Measurements from ENCODE around the gene ZNF423.

The ZNF423 gene

DNA sequence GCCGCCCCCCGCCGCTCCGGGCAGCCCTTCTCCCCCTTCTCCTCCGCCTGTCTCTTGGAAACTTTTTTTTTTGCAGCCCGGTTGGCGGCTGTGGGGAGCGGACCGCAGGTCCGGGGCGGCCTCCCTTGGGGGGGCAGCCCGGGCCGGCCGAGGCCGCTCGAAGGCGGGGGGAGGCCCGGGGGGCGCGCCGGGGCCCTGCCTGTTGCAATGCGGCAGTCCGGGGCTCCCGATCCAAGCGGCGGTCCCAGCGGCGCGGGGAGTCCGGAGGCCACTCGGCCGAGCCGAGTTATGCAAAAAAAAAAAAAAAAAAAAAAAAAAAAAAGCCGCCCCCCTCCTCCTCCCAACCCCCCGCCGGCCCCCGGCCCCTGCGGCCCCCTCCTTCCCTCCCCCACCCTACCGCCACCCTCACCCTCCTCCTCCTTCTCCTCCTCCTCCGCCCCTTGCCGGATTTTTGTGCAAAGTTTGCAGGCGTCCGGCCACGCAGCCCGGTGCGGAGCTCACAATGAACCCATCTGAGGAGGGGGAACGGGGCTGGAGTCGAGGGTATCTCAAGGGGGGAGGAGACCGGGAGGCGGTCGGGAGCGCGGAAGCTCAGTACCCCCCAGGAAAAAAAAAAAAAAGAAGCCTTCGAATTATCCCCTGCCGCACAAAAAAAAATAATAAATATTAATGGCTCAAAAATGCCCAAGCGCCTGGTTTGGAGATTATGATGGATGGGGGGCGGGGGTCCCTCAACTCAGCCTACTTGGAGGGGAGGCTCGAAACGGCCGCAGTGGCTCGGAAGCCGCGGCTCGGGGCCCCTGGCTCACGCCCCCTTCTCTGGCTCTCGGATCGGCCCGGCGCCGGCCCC lies at the start of gene ZNF423:
TSS of gene ZNF423 (minus strand) at position 291 of the 850 bp plus-strand sequence. CDS start 338 bp downstream, outside the sequence.
- Histone ChIP-seq H3K36me3 (ENCODE audit: control insufficient read depth, insufficient read depth, low read length) (no peaks in the 10 kb centered on the region), H3K9ac (ENCODE audit: low read depth, low read length) (peak within 1 kb of the TSS; percentile 70; the same call in 1 of the 2 replicates), H3K4me3 (ENCODE audit: low read depth, low read length) (peak within 1 kb of the TSS; percentile 73), H3K9me3 (ENCODE audit: control insufficient read depth, insufficient read depth, low read length) (no peaks in the 10 kb centered on the region), H3K4me1 (ENCODE audit: control insufficient read depth, insufficient read depth, low read length) (peaks cover 33% of the 10 kb centered on the region), H3K27ac (ENCODE audit: low read depth, low read length) (peak within 1 kb of the TSS; percentile 90), H3K27me3 (ENCODE audit: control insufficient read depth, insufficient read depth, low read length) (peaks cover 35% of the 10 kb centered on the region)

DNA sequence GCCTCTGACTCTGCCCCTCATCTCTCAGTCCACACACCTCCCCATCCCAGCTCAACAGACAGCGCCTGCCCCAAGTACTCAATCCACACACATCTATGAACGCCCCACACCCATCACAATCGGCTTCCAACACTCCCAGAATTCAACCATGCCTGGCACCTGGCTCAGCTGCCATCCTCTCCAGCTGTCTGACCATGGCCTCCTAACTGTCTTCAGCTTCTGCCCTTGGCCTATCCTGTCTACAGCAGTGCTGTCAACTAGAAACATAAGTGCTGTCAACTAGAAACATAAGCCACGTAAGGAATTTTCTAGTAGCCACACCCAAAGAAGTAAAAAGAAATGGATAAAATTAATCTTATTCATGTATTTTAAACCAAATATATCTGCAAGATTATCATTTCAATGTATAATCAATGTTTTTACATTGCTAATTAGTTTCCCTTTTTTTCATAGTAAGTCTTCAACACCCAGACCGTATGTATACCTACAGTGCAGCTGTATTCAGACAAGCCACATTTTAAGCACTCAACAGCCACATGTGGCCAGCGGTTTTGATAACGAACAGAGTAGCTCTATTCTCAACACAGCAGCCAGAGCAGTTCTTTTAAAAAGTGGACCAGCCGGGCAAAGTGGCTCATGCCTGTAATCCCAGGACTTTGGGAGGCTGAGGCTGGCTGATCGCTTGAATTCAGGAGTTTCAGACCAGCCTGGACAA lies 48.6 kb upstream of the ZNF423 start:
- Histone ChIP-seq H3K4me3 (ENCODE audit: low read depth, low read length) (no peak overlapping the region), H3K9me3 (ENCODE audit: control insufficient read depth, insufficient read depth, low read length) (no peaks in the 10 kb centered on the region), H3K27me3 (ENCODE audit: control insufficient read depth, insufficient read depth, low read length) (no peaks in the 10 kb centered on the region), H3K27ac (ENCODE audit: low read depth, low read length) (no peak overlapping the region), H3K36me3 (ENCODE audit: control insufficient read depth, insufficient read depth, low read length) (no peaks in the 10 kb centered on the region), H3K4me1 (ENCODE audit: control insufficient read depth, insufficient read depth, low read length) (no peaks in the 10 kb centered on the region), H3K9ac (ENCODE audit: low read depth, low read length) (no peak overlapping the region)

DNA sequence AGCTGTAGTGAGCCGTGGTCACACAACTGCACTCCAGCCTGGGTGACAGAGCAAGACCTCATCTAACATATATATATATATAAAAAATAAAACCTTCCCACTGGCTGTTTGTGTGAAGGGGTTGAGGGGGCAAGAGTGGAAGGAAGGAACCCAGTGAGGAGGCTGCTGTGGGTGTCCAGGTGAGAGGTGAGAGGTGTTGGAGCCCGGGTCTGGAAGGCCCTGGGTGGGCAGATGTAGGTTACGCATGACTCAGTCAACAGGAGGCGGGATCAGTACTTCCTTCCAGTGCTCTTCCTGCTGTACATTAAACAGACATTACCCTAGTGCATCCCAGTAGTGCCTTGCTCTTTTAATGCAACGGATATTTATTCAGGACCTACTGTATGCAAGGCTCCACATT lies 47.0 kb upstream of the ZNF423 start:
- Histone ChIP-seq H3K9ac (ENCODE audit: low read depth, low read length) (no peak overlapping the region), H3K27me3 (ENCODE audit: control insufficient read depth, insufficient read depth, low read length) (no peaks in the 10 kb centered on the region), H3K4me3 (ENCODE audit: low read depth, low read length) (no peak overlapping the region), H3K36me3 (ENCODE audit: control insufficient read depth, insufficient read depth, low read length) (no peaks in the 10 kb centered on the region), H3K27ac (ENCODE audit: low read depth, low read length) (no peak overlapping the region), H3K9me3 (ENCODE audit: control insufficient read depth, insufficient read depth, low read length) (no peaks in the 10 kb centered on the region), H3K4me1 (ENCODE audit: control insufficient read depth, insufficient read depth, low read length) (no peaks in the 10 kb centered on the region)

DNA sequence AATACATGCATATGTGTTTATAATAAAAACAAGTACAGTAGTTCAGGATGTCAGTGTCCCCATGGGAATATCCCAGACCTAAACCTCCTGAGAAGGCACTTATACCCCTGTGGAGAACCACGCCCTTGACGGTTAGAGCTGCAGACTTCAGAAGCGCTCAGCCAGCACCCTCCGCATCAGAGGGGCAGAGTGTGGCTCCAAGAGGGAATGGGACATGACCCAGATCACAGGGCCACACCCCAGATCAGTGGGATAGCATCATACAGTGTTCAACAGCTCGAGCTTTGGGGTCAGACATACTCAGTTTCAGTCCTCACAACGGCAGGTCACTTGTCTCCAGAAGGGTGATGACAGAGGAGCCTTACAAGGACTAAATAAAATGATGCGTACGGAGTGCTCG lies 45.8 kb upstream of the ZNF423 start:
- Histone ChIP-seq H3K36me3 (ENCODE audit: control insufficient read depth, insufficient read depth, low read length) (no peaks in the 10 kb centered on the region), H3K27ac (ENCODE audit: low read depth, low read length) (no peak overlapping the region), H3K9me3 (ENCODE audit: control insufficient read depth, insufficient read depth, low read length) (no peaks in the 10 kb centered on the region), H3K9ac (ENCODE audit: low read depth, low read length) (no peak overlapping the region), H3K4me3 (ENCODE audit: low read depth, low read length) (no peak overlapping the region), H3K27me3 (ENCODE audit: control insufficient read depth, insufficient read depth, low read length) (no peaks in the 10 kb centered on the region), H3K4me1 (ENCODE audit: control insufficient read depth, insufficient read depth, low read length) (no peaks in the 10 kb centered on the region)

DNA sequence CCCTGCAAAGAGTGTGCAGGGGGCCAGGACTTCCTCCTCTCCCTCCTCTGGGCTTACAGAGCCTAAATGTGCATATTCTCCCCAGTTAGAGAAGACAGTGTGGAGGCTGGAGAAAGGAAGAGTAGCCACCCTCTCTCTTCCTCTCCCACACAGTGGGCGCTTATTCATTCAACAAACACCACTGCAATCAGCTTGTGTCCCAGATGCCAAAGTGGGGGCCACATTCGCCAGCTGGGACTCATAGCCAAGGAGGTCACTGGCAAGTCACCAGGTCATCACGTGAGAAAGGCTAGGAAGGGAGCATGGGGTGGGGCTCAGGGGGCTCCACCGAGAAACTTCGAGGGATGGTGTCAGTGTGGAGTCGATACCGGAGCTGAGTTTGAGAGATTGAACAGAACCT lies 45.0 kb upstream of the ZNF423 start:
- H3K27ac ChIP-seq (ENCODE audit: low read depth, low read length) = no peak overlapping the region
- no peaks in the 10 kb centered on the region for H3K36me3 ChIP-seq (ENCODE audit: control insufficient read depth, insufficient read depth, low read length)
- no peaks in the 10 kb centered on the region for H3K4me1 ChIP-seq (ENCODE audit: control insufficient read depth, insufficient read depth, low read length)
- H3K4me3 ChIP-seq (ENCODE audit: low read depth, low read length) = no peak overlapping the region
- no peak overlapping the region for H3K9ac ChIP-seq (ENCODE audit: low read depth, low read length)
- no peaks in the 10 kb centered on the region for H3K9me3 ChIP-seq (ENCODE audit: control insufficient read depth, insufficient read depth, low read length)
- H3K27me3 ChIP-seq (ENCODE audit: control insufficient read depth, insufficient read depth, low read length) = no peaks in the 10 kb centered on the region

DNA sequence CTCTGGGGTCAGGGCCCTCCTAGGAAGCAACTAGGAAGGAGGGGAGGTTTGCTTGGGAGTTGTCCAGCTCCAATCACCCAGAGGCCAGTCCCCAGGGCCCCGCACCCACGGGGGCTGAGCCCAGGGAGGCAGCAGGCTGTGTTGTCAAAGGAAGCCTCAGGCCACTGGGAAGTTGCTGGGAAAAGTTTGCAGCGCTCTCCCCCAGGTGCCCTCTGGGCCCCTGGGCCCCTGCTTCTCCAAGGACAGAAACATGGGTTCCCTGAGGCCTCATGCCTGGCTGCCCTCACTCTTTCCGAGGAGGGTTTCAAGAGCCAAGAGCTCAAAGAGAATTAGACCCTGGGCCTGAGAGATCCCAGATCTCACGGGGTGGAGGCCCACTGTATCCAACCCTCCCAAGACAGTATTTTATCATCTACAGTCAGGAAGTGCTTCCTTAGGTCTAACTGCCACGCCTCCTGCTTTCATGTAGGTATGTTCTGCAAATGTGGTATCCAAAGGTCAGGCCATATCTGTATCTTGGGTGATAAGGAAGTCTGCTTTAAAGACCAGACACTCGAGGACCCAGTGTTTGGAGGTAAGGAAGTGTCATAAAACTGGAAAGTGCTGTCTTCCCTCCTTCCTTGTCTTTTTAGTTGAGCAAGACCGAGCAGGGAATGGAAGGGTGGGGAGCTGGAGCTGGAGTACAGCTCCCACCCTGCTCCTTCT lies 44.2 kb upstream of the ZNF423 start:
- Histone ChIP-seq H3K27me3 (ENCODE audit: control insufficient read depth, insufficient read depth, low read length) (no peaks in the 10 kb centered on the region), H3K9ac (ENCODE audit: low read depth, low read length) (no peak overlapping the region), H3K36me3 (ENCODE audit: control insufficient read depth, insufficient read depth, low read length) (no peaks in the 10 kb centered on the region), H3K4me3 (ENCODE audit: low read depth, low read length) (no peak overlapping the region), H3K4me1 (ENCODE audit: control insufficient read depth, insufficient read depth, low read length) (no peaks in the 10 kb centered on the region), H3K9me3 (ENCODE audit: control insufficient read depth, insufficient read depth, low read length) (no peaks in the 10 kb centered on the region), H3K27ac (ENCODE audit: low read depth, low read length) (no peak overlapping the region)

DNA sequence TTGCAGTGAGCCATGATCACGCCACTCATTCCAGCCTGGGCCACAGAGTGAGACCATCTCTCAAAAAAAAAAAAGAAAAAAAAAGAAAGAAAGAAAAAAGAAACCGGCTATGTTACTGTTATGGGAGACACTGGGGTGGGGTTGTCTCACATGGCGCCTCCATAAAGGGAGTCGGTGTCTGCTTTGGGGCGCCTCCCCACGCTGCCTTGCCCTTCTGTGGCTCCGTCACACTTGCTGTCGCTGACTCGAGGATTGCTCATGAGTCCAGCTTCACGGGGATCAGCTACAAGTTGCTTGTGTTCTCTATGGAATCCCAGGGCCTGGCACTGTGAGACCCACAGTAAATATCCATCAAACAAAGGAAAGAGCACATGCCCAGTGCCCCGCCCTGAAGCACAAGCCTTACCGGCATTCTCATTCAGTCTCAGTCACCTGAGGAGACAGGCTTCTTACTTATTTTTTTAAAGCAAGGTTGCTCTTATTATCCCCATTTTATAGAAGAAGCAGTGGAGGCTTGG lies 40.6 kb upstream of the ZNF423 start:
- no peaks in the 10 kb centered on the region; the same call in 1 of the 2 replicates for H3K27me3 ChIP-seq (ENCODE audit: control insufficient read depth, insufficient read depth, low read length)
- no peak overlapping the region for H3K9ac ChIP-seq (ENCODE audit: low read depth, low read length)

DNA sequence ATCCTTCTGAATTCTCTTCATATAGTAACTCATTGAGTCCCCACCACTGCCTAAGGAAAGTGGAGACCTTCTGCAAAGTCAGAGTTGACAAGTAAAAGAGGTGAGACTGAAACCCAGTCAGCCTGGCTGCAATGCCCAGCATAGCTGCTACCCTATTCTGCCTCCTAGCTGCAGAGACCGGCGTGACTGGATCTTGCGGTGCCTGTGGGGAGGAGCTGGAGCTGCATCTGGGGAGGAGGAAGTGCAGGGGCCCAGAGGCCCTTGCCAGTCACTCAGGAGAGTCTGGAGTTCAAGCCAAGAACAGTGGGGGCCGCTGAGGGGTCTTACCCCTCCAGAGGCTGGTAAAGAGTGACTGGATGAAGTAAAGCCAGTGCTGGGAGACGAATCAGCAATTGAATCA lies 35.0 kb upstream of the ZNF423 start:
- Histone ChIP-seq H3K4me3 (ENCODE audit: low read depth, low read length) (no peak overlapping the region), H3K27ac (ENCODE audit: low read depth, low read length) (no peak overlapping the region), H3K4me1 (ENCODE audit: control insufficient read depth, insufficient read depth, low read length) (no peaks in the 10 kb centered on the region), H3K9me3 (ENCODE audit: control insufficient read depth, insufficient read depth, low read length) (no peaks in the 10 kb centered on the region), H3K27me3 (ENCODE audit: control insufficient read depth, insufficient read depth, low read length) (no peaks in the 10 kb centered on the region; the same call in 1 of the 2 replicates), H3K36me3 (ENCODE audit: control insufficient read depth, insufficient read depth, low read length) (no peaks in the 10 kb centered on the region), H3K9ac (ENCODE audit: low read depth, low read length) (no peak overlapping the region)

More for the DNA sequence above, 40.6 kb upstream of the ZNF423 start:
- Histone ChIP-seq H3K9me3 (ENCODE audit: control insufficient read depth, insufficient read depth, low read length) (no peaks in the 10 kb centered on the region), H3K27ac (ENCODE audit: low read depth, low read length) (no peak overlapping the region), H3K4me3 (ENCODE audit: low read depth, low read length) (no peak overlapping the region), H3K4me1 (ENCODE audit: control insufficient read depth, insufficient read depth, low read length) (no peaks in the 10 kb centered on the region), H3K36me3 (ENCODE audit: control insufficient read depth, insufficient read depth, low read length) (no peaks in the 10 kb centered on the region)

DNA sequence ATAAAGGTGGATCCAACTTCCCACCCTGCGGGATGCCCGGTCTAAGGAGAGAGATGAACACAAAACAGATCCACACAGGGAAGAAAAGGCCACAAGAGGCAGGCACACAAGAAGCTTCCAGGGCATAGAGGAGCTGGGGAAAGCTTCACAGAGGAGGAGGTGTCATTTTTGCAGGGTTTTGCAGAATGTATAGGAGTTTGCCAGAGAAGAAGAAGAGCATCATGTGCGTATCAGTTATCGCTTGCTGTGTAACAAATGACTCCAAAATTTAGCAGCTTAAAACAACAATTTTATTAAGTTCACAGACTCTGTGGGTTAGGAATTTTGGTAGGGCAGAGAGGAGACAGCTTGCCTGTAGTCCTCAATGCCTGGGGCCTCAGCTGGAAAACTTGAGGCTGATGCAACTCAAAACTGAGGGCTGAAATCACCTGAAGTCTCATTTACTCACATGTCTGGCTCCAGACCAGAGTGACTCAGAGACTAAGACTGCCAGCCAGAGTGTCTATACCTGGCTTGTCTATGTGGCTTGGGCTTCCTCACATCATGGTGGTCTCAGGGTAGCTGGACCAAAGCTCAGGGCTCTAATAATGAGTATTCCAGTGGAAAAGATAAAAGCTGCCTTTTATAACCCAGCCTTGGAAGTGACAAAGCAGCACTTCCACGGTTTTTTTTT lies 33.9 kb upstream of the ZNF423 start:
- no peaks in the 10 kb centered on the region for H3K9me3 ChIP-seq (ENCODE audit: control insufficient read depth, insufficient read depth, low read length)
- no peak overlapping the region for H3K27ac ChIP-seq (ENCODE audit: low read depth, low read length)
- no peaks in the 10 kb centered on the region; the same call in 1 of the 2 replicates for H3K27me3 ChIP-seq (ENCODE audit: control insufficient read depth, insufficient read depth, low read length)
- no peaks in the 10 kb centered on the region for H3K4me1 ChIP-seq (ENCODE audit: control insufficient read depth, insufficient read depth, low read length)
- no peak overlapping the region for H3K9ac ChIP-seq (ENCODE audit: low read depth, low read length)
- H3K4me3 ChIP-seq (ENCODE audit: low read depth, low read length) = no peak overlapping the region
- no peaks in the 10 kb centered on the region for H3K36me3 ChIP-seq (ENCODE audit: control insufficient read depth, insufficient read depth, low read length)

DNA sequence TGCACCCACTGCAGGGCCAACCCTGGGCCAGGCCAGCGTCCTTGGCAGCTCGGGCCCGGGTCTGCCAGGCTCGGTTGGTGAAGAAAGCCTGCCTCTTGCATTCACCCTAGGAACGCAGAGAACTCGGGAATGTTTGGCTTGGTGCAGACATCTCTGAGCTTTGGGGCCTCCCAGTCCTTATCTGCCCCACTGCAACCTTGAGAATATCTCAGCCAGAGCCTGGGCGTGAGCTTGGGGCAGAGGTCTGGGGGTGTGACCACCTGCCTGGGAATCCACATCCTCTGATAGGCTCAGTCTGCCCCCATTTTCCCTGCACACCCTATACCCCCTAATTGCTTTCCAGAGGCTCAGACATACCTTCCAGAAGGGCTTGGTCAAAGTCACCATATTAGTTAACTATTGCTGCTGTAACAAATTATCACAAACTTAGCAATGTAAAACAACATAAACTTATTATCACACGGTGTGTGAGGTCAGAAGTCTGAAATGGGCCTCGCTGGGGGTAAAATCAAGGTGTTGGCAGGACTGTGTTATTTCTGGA lies 30.7 kb upstream of the ZNF423 start:
- H3K4me3 ChIP-seq (ENCODE audit: low read depth, low read length) = no peak overlapping the region
- no peaks in the 10 kb centered on the region for H3K9me3 ChIP-seq (ENCODE audit: control insufficient read depth, insufficient read depth, low read length)
- H3K4me1 ChIP-seq (ENCODE audit: control insufficient read depth, insufficient read depth, low read length) = peaks cover 6% of the 10 kb centered on the region
- H3K36me3 ChIP-seq (ENCODE audit: control insufficient read depth, insufficient read depth, low read length) = no peaks in the 10 kb centered on the region
- no peaks in the 10 kb centered on the region for H3K27me3 ChIP-seq (ENCODE audit: control insufficient read depth, insufficient read depth, low read length)
- no peak overlapping the region for H3K27ac ChIP-seq (ENCODE audit: low read depth, low read length)
- H3K9ac ChIP-seq (ENCODE audit: low read depth, low read length) = no peak overlapping the region

Measured in HUES48 (cell line).